Esophagus squamous epithelium (tissue), 5 donors: Measurements from ENCODE around the gene UBD. TPM values are rescaled to one million over a fixed set of nuclear protein-coding genes. Genes with fewer than 3 reads are reported as not detected.

Experiments
- DNase-seq: peaks from one replicate; lab custom pipeline; 2025; lab: John Stamatoyannopoulos, UW
- H3K27ac ChIP-seq, 4 donors: fragments of 200-600 bp; sonication (generic); one replicate each; pipeline ENCODE4 v1.5.1; 2016 to 2019; ENCODE audit warnings: mild to moderate bottlenecking in 1 of 4
- H3K27me3 ChIP-seq, 4 donors: fragments of 200-600 bp; sonication (generic); 1 replicate in 3 of 4; 2 replicates in 1 of 4; pipeline versions ENCODE4 v1.5.1 to v1.6.0; 2017 to 2021; ENCODE audit warnings: antibody characterized with exemption in 1 of 4
- H3K36me3 ChIP-seq, 3 donors: fragments of 200-600 bp; sonication (generic); one replicate each; pipeline ENCODE4 v1.5.1; 2016 to 2019
- H3K4me1 ChIP-seq, 3 donors: fragments of 200-600 bp; sonication (generic); one replicate each; pipeline ENCODE4 v1.5.1; 2017 to 2019
- H3K4me3 ChIP-seq, 4 donors: fragments of 200-600 bp; sonication (generic); 1 replicate in 3 of 4; 2 replicates in 1 of 4; pipeline ENCODE4 v1.5.1; 2016 to 2019; ENCODE audit warnings: mild to moderate bottlenecking in 2 of 4, moderate library complexity in 1 of 4
- H3K9me3 ChIP-seq, 3 donors: fragments of 200-600 bp; sonication (generic); one replicate each; pipeline ENCODE4 v1.5.1; 2016 to 2019
- POLR2A ChIP-seq, 4 donors: fragments of 450-650 bp; IDR thresholded peaks; one replicate each; pipeline ENCODE4 v1.6.1; 2017; ENCODE audit warnings: antibody characterized with exemption in 4 of 4, mild to moderate bottlenecking in 4 of 4, moderate library complexity in 3 of 4
- WGBS, 2 donors: methylation state at CpG; one replicate each; pipeline ENCODE4 v1.1.5; 2018; 5-methylcytosine and 5-hydroxymethylcytosine counted together
- intact Hi-C: fragments of 100-400 bp; cut with DNase I; formaldehyde crosslinking; loops from one replicate; pipeline ENCODE4 v1.15.0; 2022
- total RNA-seq, 4 donors: library from RNA; depleted of rRNA; stranded (reverse); fragments of >200 nt; gene quantifications; one replicate each; pipeline ENCODE4 v1.1.0, GENCODE V29; 2016
- TF ChIP-seq, protein P1 (sequence below), 6 experiments: fragments of 450-650 bp in 4 of 6; fragments of 200-600 bp in 2 of 6; sonication (generic) in 2 of 6; IDR thresholded peaks; one replicate each; pipeline ENCODE4 v1.5.1; 2016 to 2019; ENCODE audit warnings: antibody characterized with exemption in 6 of 6, mild to moderate bottlenecking in 4 of 6, moderate library complexity in 4 of 6
- donor health status: DM: yes; HTN: yes; CAD: no.

The UBD gene
- total RNA-seq, 4 donors from 2014 or later, result 0.76 to 11.1 (median 1.6) TPM; not detected in 1

DNA sequence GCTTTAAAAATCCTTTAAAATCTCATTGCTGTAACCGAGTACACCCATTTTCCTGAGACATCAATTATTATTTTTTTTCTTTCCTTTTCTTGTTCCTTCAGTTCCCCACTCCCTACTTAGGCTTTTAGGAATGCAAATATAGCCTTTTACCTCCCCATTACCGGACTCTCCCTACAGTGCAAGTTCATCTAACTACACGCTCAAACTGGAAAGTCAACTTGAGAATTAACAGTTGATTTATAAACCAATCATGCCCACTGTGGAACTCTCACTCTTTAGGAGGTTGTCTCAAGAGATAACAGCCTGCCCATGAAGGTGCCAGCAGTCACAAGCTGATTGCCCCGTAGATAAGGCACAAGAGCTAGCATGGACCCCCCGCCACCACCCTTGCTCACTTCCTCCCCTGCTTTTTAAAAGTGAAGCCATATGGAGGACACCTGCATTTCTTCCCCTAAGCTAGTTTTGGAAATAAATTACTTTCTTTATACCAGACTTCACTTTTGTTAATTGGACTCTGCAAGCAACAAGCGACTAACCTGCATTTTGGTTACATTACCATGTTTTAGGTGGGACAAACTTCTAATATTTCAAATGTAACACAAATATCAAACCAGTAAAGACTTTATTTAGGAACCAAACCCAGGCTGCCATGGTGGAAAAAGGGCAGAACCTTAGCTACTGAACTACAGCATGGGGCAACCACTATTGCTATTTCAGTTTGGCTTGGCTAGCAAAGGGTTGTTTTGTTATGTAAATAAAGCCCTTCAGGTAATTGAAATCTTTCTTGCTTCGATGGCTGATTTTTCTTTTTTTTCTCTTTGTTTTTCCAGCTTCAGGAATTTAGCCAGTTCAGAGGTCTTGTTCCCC lies 34.9 kb downstream of the UBD start:
- H3K27me3 ChIP-seq, result no peaks in the 10 kb centered on the region
- no peaks in the 10 kb centered on the region for H3K9me3 ChIP-seq
- H3K36me3 ChIP-seq, result no peaks in the 10 kb centered on the region
- TF ChIP-seq, protein P1, sequence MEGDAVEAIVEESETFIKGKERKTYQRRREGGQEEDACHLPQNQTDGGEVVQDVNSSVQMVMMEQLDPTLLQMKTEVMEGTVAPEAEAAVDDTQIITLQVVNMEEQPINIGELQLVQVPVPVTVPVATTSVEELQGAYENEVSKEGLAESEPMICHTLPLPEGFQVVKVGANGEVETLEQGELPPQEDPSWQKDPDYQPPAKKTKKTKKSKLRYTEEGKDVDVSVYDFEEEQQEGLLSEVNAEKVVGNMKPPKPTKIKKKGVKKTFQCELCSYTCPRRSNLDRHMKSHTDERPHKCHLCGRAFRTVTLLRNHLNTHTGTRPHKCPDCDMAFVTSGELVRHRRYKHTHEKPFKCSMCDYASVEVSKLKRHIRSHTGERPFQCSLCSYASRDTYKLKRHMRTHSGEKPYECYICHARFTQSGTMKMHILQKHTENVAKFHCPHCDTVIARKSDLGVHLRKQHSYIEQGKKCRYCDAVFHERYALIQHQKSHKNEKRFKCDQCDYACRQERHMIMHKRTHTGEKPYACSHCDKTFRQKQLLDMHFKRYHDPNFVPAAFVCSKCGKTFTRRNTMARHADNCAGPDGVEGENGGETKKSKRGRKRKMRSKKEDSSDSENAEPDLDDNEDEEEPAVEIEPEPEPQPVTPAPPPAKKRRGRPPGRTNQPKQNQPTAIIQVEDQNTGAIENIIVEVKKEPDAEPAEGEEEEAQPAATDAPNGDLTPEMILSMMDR (IDR thresholded peaks at IDR 0.05), result no peak
- no peak for TF ChIP-seq POLR2A (IDR thresholded peaks at IDR 0.05)
- intact Hi-C loops, result no loop called here
- 63 to 64% methylated on average over 7 of the region's 7 CpGs for WGBS, 2 donors
- no peak overlapping the region for H3K27ac ChIP-seq
- DNase-seq, result no peak
- H3K4me3 ChIP-seq, result no peak overlapping the region
- no peaks in the 10 kb centered on the region for H3K4me1 ChIP-seq

DNA sequence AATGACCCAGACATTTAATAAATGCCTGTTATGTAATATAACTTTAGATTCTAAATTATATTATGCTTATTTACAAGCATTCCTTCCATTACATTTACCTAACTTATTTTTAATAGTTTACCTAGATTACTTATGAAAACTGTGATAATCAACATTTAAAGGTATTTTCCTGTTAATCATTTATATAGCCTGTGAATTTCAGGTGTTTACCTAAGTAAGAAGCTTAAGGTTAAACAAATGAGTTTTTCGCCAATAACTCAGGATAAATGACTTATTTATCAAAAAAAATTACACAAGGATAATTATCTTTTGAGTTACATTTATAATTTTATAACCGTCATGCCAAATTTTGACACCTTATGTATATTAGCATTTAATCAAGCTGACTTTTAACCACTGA lies 35.5 kb downstream of the UBD start:
- no peak for DNase-seq
- WGBS, 2 donors, result 55 to 57% methylated on average over 2 of the region's 2 CpGs
- no peaks in the 10 kb centered on the region for H3K4me1 ChIP-seq
- no peaks in the 10 kb centered on the region for H3K36me3 ChIP-seq
- intact Hi-C loops, result no loop called here
- no peak overlapping the region for H3K27ac ChIP-seq
- TF ChIP-seq, protein P1 (IDR thresholded peaks at IDR 0.05), result no peak
- TF ChIP-seq POLR2A (IDR thresholded peaks at IDR 0.05), result no peak
- no peak overlapping the region for H3K4me3 ChIP-seq
- no peaks in the 10 kb centered on the region for H3K9me3 ChIP-seq
- H3K27me3 ChIP-seq, result no peaks in the 10 kb centered on the region

DNA sequence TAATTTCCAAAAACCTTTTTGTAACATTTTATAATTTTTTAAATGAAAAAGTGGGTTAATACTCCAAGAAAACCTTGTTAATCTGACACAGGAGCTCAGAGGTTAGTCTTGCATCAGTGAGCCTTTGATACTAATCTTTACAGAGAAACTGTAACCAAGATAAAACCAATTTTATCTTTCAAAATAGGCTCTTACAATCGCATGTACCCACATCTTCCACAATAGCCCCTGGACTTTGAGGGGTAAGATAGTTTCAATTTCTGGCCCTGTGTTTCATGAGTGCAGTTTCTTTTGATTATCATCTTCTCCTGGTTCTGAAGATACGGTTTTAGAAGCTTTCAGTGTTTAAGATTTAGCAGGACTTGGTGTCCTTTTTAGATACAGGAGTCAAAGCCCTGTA lies 37.3 kb downstream of the UBD start:
- Histone ChIP-seq H3K4me1 (no peaks in the 10 kb centered on the region), H3K36me3 (no peaks in the 10 kb centered on the region), H3K4me3 (no peak overlapping the region), H3K27me3 (no peaks in the 10 kb centered on the region), H3K27ac (no peak overlapping the region), H3K9me3 (no peaks in the 10 kb centered on the region)
- intact Hi-C loops, result no loop called here
- TF ChIP-seq, protein P1 (IDR thresholded peaks at IDR 0.05), result no peak
- 70 to 80% methylated on average over 2 of the region's 2 CpGs for WGBS, 2 donors
- DNase-seq, result no peak

DNA sequence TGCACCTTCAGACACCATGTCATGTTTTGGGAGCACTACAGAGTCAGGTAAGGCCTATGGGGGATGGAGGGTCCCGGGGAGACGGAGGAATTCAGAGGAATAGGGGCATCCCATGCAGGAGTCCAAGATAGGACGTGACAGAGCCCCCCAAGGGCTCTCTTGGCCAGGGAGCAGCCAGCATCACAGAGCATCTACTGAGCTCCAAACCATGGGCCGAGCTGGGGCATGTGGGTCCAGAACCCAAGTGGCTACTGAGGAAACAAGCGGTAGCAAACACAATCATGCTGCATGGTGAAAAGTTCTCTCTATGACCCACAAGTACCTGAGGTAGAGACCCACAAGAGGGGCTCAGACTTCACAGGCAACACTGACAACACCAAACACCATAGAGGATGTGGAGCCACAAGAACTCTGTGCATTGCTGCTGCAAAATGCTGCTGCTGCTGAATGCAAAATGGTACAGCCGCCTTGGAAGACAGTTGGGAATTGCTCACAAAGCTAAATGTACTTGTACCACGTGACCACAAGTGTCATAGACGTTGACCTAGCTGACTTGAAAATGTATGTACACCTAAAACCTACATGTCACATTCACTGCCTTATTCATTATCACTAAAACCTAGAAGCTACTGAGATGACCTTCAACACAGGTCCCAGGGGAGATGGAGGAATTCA lies 38.4 kb downstream of the UBD start:
- Histone ChIP-seq H3K9me3 (no peaks in the 10 kb centered on the region), H3K36me3 (no peaks in the 10 kb centered on the region), H3K27ac (no peak overlapping the region), H3K4me3 (no peak overlapping the region), H3K27me3 (no peaks in the 10 kb centered on the region), H3K4me1 (no peaks in the 10 kb centered on the region)
- TF ChIP-seq, protein P1 (IDR thresholded peaks at IDR 0.05), result no peak
- no peak for TF ChIP-seq POLR2A (IDR thresholded peaks at IDR 0.05)
- no peak for DNase-seq
- intact Hi-C loops, result no loop called here
- 48 to 53% methylated on average over 8 of the region's 8 CpGs for WGBS, 2 donors

DNA sequence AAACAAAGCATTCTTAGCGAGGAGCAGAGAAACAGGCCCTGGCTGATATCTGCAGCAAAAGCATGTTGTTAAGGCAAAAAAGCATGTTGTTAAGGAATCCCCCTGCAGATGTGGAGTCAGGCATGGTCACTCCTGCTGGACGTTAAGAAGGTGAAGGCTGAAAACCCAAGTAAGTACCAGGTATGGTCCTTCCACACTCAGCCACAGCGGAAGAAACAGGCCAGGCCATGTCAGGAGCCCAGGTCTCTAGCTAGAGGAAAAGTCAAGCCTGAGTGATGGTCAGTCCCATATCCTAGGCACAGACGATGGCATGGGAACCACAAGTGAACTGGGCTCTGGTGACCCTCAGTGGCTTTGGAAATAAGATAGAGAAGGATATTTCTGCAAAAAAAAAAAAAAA lies 39.3 kb downstream of the UBD start:
- 67 to 72% methylated on average over 3 to 4 of the region's 4 CpGs for WGBS, 2 donors
- no peaks in the 10 kb centered on the region for H3K27me3 ChIP-seq
- TF ChIP-seq POLR2A (IDR thresholded peaks at IDR 0.05), result no peak
- TF ChIP-seq, protein P1 (IDR thresholded peaks at IDR 0.05), result no peak
- H3K27ac ChIP-seq, result no peak overlapping the region
- intact Hi-C loops, result no loop called here
- no peak overlapping the region for H3K4me3 ChIP-seq
- H3K9me3 ChIP-seq, result no peaks in the 10 kb centered on the region
- H3K4me1 ChIP-seq, result no peaks in the 10 kb centered on the region
- H3K36me3 ChIP-seq, result no peaks in the 10 kb centered on the region
- no peak for DNase-seq
